ENCODE measurements around the gene TOPBP1.
"Not testable (repeated sequence)": the region's sequence is repeated elsewhere in the genome, so short reads cannot be mapped to it uniquely, and the experiment has no call there.

The TOPBP1 gene

DNA sequence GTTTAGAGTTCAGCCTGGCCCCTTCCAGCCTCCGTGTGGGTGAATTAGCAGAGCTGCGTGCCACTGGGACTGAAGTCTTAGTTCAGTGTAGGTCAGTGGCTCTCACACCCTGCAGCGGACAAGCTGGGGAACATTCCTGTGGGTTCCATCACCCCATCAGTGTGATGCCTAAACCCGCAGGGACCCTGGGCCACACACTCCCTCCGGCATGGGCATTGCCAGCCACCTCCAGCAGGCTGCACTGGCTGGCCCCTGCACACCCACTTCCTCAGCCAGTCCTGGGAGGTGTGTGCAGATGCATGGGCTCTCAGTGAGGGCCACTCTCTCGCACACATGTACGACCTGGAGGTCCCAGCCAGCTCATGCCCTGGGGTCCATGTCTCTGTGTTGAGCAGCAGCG, 32.1 kb upstream of the TOPBP1 start:
- no peaks in the 10 kb centered on the region for H3K36me3 ChIP-seq (ENCODE audit: insufficient read depth, low read length)
- H3K27me3 ChIP-seq (ENCODE audit: insufficient read depth, low read length) = peaks cover 35% of the 10 kb centered on the region
- H3K4me1 ChIP-seq (ENCODE audit: insufficient read depth, low read length) = no peaks in the 10 kb centered on the region
- H3K4me3 ChIP-seq (ENCODE audit: low read length) = no peak overlapping the region
- H2AFZ ChIP-seq (ENCODE audit: low read depth, low read length) = no peak overlapping the region
- no peaks in the 10 kb centered on the region for H3K9me3 ChIP-seq (ENCODE audit: low read length)

DNA sequence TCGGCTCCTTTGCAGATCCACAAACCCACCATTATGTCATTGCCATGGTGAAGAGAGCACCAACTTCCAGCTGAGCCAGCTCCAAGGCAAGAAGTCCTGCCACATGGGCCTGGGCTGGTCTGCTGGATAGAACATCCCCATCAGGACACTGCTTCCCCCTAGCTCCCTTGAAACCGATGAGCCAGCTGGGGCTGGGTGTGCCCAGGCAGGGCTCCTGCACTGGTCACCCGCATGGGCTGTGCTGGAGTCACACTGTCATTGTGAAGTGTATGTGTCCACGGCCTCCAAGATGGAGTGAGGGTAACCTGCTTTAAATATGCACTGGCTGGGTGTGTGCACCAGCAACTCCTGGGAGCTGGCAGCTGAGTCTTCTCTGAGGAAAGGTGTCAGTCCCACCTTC, 31.0 kb upstream of the TOPBP1 start:
- peaks cover 33% of the 10 kb centered on the region for H3K27me3 ChIP-seq (ENCODE audit: insufficient read depth, low read length)
- H3K4me1 ChIP-seq (ENCODE audit: insufficient read depth, low read length) = no peaks in the 10 kb centered on the region
- no peak overlapping the region for H3K4me3 ChIP-seq (ENCODE audit: low read length)
- H3K36me3 ChIP-seq (ENCODE audit: insufficient read depth, low read length) = no peaks in the 10 kb centered on the region
- no peaks in the 10 kb centered on the region for H3K9me3 ChIP-seq (ENCODE audit: low read length)
- H2AFZ ChIP-seq (ENCODE audit: low read depth, low read length) = no peak overlapping the region

DNA sequence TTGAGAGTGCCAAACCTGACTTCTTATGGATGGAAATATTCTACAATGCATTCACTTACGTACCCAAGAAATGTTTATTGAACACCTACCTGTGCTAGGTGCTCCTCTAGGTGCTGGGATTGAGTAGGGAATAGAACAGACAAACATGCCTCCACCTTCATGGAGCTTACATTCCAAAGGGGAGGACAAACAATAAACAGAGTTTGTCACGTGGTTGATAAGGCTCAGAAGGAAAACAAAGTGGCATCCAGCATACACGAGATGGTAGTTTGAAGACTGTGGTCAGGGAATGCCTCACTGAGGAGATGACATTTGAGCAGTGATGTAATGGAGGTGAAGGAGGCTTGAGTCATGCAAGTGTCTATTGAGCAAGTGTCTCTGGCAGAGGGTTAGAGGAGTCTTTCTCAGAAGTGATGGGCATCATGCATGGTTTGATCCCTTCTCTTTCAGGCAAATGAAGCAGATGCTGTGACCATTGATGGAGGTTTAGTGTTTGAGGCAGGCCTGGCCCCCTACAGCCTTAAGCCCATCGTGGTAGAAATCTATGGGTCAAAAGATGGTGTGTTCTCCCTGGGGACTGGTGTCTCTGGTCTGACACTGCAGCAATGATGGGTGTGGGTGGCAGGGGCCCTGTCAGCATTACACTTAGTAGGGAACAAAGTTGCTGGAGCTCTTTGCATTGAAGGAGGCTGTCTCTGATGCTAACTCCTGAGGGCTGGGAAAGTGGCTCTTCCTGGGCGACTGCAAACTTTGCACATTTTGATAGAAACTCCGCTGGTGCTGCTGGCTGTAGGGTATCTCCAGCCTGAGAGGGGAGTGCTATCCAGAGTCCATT, 29.7 kb upstream of the TOPBP1 start:
- Histone ChIP-seq H3K9me3 (ENCODE audit: low read length) (no peaks in the 10 kb centered on the region), H2AFZ (ENCODE audit: low read depth, low read length) (no peak overlapping the region), H3K4me1 (ENCODE audit: insufficient read depth, low read length) (no peaks in the 10 kb centered on the region), H3K36me3 (ENCODE audit: insufficient read depth, low read length) (no peaks in the 10 kb centered on the region), H3K4me3 (ENCODE audit: low read length) (no peak overlapping the region), H3K27me3 (ENCODE audit: insufficient read depth, low read length) (peaks cover 33% of the 10 kb centered on the region)

DNA sequence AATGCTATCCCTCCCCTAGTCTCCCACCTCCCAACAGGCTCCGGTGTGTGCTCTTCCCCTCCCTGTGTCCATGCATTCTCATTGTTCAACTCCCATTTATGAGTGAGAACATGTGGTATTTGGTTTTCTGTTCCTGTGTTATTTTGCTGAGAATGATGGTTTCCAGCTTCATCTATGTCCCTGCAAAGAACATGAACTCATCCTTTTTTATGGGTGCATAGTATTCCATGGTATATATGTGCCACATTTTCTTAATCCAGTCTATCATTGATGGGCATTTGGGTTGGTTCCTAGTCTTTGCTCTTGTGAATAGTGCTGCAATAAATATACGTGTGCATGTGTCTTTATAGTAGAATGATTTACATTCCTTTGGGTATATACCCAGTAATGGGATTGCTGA, 16.3 kb upstream of the TOPBP1 start:
- not testable (repeated sequence) for H3K4me3 ChIP-seq (ENCODE audit: low read length); H2AFZ ChIP-seq (ENCODE audit: low read depth, low read length); H3K9me3 ChIP-seq (ENCODE audit: low read length); H3K36me3 ChIP-seq (ENCODE audit: insufficient read depth, low read length)
- peaks cover 19% of the 10 kb centered on the region for H3K27me3 ChIP-seq (ENCODE audit: insufficient read depth, low read length)
- H3K4me1 ChIP-seq (ENCODE audit: insufficient read depth, low read length) = peaks cover 16% of the 10 kb centered on the region

- Histone ChIP-seq H3K27me3 (ENCODE audit: insufficient read depth, low read length) (peaks cover 20% of the 10 kb centered on the region), H3K4me1 (ENCODE audit: insufficient read depth, low read length) (peaks cover 16% of the 10 kb centered on the region), H3K4me3 (ENCODE audit: low read length) (no peak overlapping the region)
These were observed 14.8 kb upstream of the TOPBP1 start for GRCh38 chr3:133676336-133677118.

DNA sequence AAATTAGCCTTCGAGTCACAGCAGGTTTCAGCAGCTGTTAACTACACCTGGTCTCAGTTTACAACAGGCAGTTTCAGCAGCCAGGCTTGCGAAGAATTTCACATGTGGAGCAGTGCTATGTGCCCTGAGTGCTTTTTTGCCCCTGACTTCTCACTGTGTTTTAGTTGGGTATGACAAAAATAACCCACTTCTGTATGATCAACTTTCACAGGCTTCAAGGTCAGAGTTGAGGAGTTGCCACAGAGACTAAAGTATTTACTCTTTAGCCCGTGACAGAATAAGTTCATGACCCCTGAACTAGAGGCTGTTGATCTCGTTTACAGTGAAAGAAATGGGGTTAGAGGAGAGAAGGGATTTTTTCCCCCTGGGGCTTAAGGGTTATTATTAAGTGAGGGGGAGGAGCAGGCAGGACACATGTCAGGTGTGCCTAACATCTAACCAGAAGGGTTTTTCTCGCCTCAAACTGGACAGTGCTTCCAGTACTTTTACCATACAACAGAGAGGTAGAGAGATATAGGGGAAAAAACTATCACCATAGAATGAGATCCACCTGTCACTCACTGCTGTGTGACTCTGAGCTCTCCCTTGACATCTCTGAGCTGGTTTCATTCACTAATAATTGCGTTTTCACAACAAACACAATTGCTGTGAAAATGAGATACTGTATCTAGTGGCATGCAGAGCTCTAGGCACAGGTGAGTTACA, 14.0 kb upstream of the TOPBP1 start:
- peaks cover 16% of the 10 kb centered on the region for H3K4me1 ChIP-seq (ENCODE audit: insufficient read depth, low read length)
- no peaks in the 10 kb centered on the region for H3K36me3 ChIP-seq (ENCODE audit: insufficient read depth, low read length)
- no peak overlapping the region for H3K4me3 ChIP-seq (ENCODE audit: low read length)
- peaks cover 20% of the 10 kb centered on the region for H3K27me3 ChIP-seq (ENCODE audit: insufficient read depth, low read length)
- no peak overlapping the region for H2AFZ ChIP-seq (ENCODE audit: low read depth, low read length)
- H3K9me3 ChIP-seq (ENCODE audit: low read length) = no peaks in the 10 kb centered on the region

More at GRCh38 chr3:133676336-133677118, 14.8 kb upstream of the TOPBP1 start:
- H3K36me3 ChIP-seq (ENCODE audit: insufficient read depth, low read length) = no peaks in the 10 kb centered on the region
- no peaks in the 10 kb centered on the region for H3K9me3 ChIP-seq (ENCODE audit: low read length)
- H2AFZ ChIP-seq (ENCODE audit: low read depth, low read length) = no peak overlapping the region

GRCh38 chr3:133674290-133674919, 12.7 kb upstream of the TOPBP1 start:
- Histone ChIP-seq H3K36me3 (ENCODE audit: insufficient read depth, low read length) (no peaks in the 10 kb centered on the region), H3K27me3 (ENCODE audit: insufficient read depth, low read length) (peaks cover 20% of the 10 kb centered on the region), H3K9me3 (ENCODE audit: low read length) (no peaks in the 10 kb centered on the region), H3K4me3 (ENCODE audit: low read length) (peak overlapping the region; percentile 2), H3K4me1 (ENCODE audit: insufficient read depth, low read length) (peaks cover 16% of the 10 kb centered on the region), H2AFZ (ENCODE audit: low read depth, low read length) (no peak overlapping the region)

- Histone ChIP-seq H3K4me1 (ENCODE audit: insufficient read depth, low read length) (peaks cover 16% of the 10 kb centered on the region), H3K4me3 (ENCODE audit: low read length) (no peak overlapping the region), H3K27me3 (ENCODE audit: insufficient read depth, low read length) (peaks cover 20% of the 10 kb centered on the region), H2AFZ (ENCODE audit: low read depth, low read length) (no peak overlapping the region), H3K9me3 (ENCODE audit: low read length) (no peaks in the 10 kb centered on the region), H3K36me3 (ENCODE audit: insufficient read depth, low read length) (no peaks in the 10 kb centered on the region)
These were observed 12.0 kb upstream of the TOPBP1 start for GRCh38 chr3:133673746-133674145.

DNA sequence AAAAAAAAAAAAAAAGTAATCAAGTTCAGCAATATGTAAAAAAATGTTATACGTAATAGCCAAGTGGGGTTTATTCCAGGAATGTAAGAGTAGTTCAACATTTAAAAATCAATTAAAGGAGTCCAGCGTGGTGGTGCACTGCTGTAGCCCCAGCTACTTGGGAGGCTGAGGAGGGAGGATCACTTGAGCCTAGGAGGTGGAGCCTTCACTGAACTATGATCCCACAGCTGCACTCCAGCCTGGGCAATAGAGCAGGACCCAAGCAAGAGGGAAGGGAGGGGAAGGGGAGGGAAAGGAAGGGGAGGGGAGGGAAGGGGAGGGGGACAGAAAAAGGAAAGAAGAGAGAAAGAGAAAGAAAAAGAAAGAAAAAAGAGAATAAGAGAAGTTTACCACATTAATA, 10.7 kb upstream of the TOPBP1 start:
- H3K36me3 ChIP-seq (ENCODE audit: insufficient read depth, low read length) = no peaks in the 10 kb centered on the region
- no peaks in the 10 kb centered on the region for H3K9me3 ChIP-seq (ENCODE audit: low read length)
- H3K4me1 ChIP-seq (ENCODE audit: insufficient read depth, low read length) = peaks cover 18% of the 10 kb centered on the region
- peaks cover 20% of the 10 kb centered on the region for H3K27me3 ChIP-seq (ENCODE audit: insufficient read depth, low read length)
- H2AFZ ChIP-seq (ENCODE audit: low read depth, low read length) = no peak overlapping the region
- H3K4me3 ChIP-seq (ENCODE audit: low read length) = no peak overlapping the region

- Histone ChIP-seq H3K36me3 (ENCODE audit: insufficient read depth, low read length) (no peaks in the 10 kb centered on the region), H3K9me3 (ENCODE audit: low read length) (no peaks in the 10 kb centered on the region)
These were observed 8.8 kb upstream of the TOPBP1 start for GRCh38 chr3:133670525-133670995.

GRCh38 chr3:133669949-133670524, 8.3 kb upstream of the TOPBP1 start:
- H3K9me3 ChIP-seq (ENCODE audit: low read length) = no peaks in the 10 kb centered on the region
- no peaks in the 10 kb centered on the region for H3K36me3 ChIP-seq (ENCODE audit: insufficient read depth, low read length)
- peaks cover 9% of the 10 kb centered on the region for H3K4me1 ChIP-seq (ENCODE audit: insufficient read depth, low read length)
- no peak overlapping the region for H3K4me3 ChIP-seq (ENCODE audit: low read length)
- no peak overlapping the region for H2AFZ ChIP-seq (ENCODE audit: low read depth, low read length)
- peaks cover 20% of the 10 kb centered on the region for H3K27me3 ChIP-seq (ENCODE audit: insufficient read depth, low read length)

More at GRCh38 chr3:133670525-133670995, 8.8 kb upstream of the TOPBP1 start:
- Histone ChIP-seq H3K4me1 (ENCODE audit: insufficient read depth, low read length) (peaks cover 11% of the 10 kb centered on the region), H3K4me3 (ENCODE audit: low read length) (no peak overlapping the region), H3K27me3 (ENCODE audit: insufficient read depth, low read length) (peaks cover 20% of the 10 kb centered on the region), H2AFZ (ENCODE audit: low read depth, low read length) (no peak overlapping the region)

DNA sequence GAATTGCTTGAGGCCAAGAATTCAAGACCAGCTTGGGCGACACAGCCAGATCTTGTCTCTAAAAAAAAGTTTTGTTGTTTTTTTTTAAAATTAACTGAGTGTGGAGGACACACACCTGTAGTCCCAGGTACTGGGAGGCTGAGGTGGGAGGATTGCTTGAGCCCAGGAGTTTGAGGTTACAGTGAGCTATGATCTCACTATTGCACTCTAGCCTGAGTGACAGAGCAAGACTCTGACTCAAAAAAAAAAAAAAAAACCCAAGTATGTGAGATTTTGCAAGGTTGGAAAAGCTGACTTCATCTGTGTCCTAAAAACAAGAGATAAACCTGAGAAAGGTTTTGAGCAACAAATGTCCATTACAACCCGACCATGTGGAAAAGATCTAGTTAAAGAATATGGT, 5.4 kb upstream of the TOPBP1 start:
- Histone ChIP-seq H3K27me3 (ENCODE audit: insufficient read depth, low read length) (no peaks in the 10 kb centered on the region), H2AFZ (ENCODE audit: low read depth, low read length) (no peak overlapping the region), H3K4me1 (ENCODE audit: insufficient read depth, low read length) (peaks cover 12% of the 10 kb centered on the region), H3K9me3 (ENCODE audit: low read length) (no peaks in the 10 kb centered on the region), H3K36me3 (ENCODE audit: insufficient read depth, low read length) (no peaks in the 10 kb centered on the region), H3K4me3 (ENCODE audit: low read length) (no peak overlapping the region)

Data from neuron (in vitro differentiated cells).